Hematopoietic multipotent progenitor cell treated with erythropoietin and hydrocortisone succinate and interleukin-3 and kit ligand, for 15 days (in vitro differentiated cells): ENCODE data around the gene PGAP6.
"Not testable (repeated sequence)": the region's sequence is repeated elsewhere in the genome, so short reads cannot be mapped to it uniquely, and the experiment has no call there.

Source experiments
- DNase-seq: peaks from one replicate; pipeline ENCODE4 v3.0.0-alpha.2; 2015; ENCODE audit warnings: low spot score

The PGAP6 gene

GRCh38 chr16:348495-348894, 33.3 kb downstream of the PGAP6 start:
- DNase-seq = not testable (repeated sequence)

GRCh38 chr16:347203-347602, 34.6 kb downstream of the PGAP6 start:
- no peak for DNase-seq

GRCh38 chr16:346587-346986, 35.2 kb downstream of the PGAP6 start:
- DNase-seq = no peak

GRCh38 chr16:345772-346171, 36.0 kb downstream of the PGAP6 start:
- no peak for DNase-seq

- no peak for DNase-seq
Observed at GRCh38 chr16:342455-343213, 39.1 kb downstream of the PGAP6 start.

- DNase-seq = not testable (repeated sequence)
Observed at GRCh38 chr16:341974-342336, 39.8 kb downstream of the PGAP6 start.

GRCh38 chr16:341095-341973, 40.4 kb downstream of the PGAP6 start:
- not testable (repeated sequence) for DNase-seq

- DNase-seq = no peak
Observed at GRCh38 chr16:340370-341091, 41.2 kb downstream of the PGAP6 start.

- DNase-seq = no peak
Observed at GRCh38 chr16:339680-340079, 42.1 kb downstream of the PGAP6 start.

- DNase-seq = no peak
Observed at GRCh38 chr16:337975-338575, 43.7 kb downstream of the PGAP6 start.

- no peak for DNase-seq
Observed at GRCh38 chr16:337437-337836, 44.3 kb downstream of the PGAP6 start.

- no peak for DNase-seq
Observed at GRCh38 chr16:336269-336668, 45.5 kb downstream of the PGAP6 start.

- not testable (repeated sequence) for DNase-seq
Observed at GRCh38 chr16:334861-335632, 46.7 kb downstream of the PGAP6 start.

GRCh38 chr16:334164-334832, 47.5 kb downstream of the PGAP6 start:
- not testable (repeated sequence) for DNase-seq

- DNase-seq = no peak
Observed at GRCh38 chr16:333406-334094, 48.2 kb downstream of the PGAP6 start.

- not testable (repeated sequence) for DNase-seq
Observed at GRCh38 chr16:331181-331814, 50.5 kb downstream of the PGAP6 start.

- no peak for DNase-seq
Observed at GRCh38 chr16:330741-331140, 51.0 kb downstream of the PGAP6 start.

- no peak for DNase-seq
Observed at GRCh38 chr16:325375-326145, 56.2 kb downstream of the PGAP6 start.
